Measurements from ENCODE around the gene RAB34. TPM values are rescaled to one million over a fixed set of nuclear protein-coding genes. Genes with fewer than 3 reads are reported as not detected.

The RAB34 gene
- total and polyA plus RNA-seq, 9 of the 15 experiments (the other 6 are each of a cell fraction or from before 2014, with no cell fraction given), result 0.07 to 3.8 (median 0.46) TPM; not detected in 1

- peak in 1 of 2 experiments; percentile 28 for TF ChIP-seq AFF1 (IDR thresholded peaks at IDR 0.05; ENCODE audit: low read depth in 1 of 2, partially characterized antibody in 2 of 2)
- TF ChIP-seq ZNF41 (CRISPR knock-in tag; conservative IDR thresholded peaks at IDR 0.05), result no peak
- TF ChIP-seq TAF15 (IDR thresholded peaks at IDR 0.05; ENCODE audit: low read depth, low read length), result no peak
- no peak for TF ChIP-seq RBM25 (IDR thresholded peaks at IDR 0.05; ENCODE audit: low read depth, low read length, severe bottlenecking)
- TF ChIP-seq, protein P1, sequence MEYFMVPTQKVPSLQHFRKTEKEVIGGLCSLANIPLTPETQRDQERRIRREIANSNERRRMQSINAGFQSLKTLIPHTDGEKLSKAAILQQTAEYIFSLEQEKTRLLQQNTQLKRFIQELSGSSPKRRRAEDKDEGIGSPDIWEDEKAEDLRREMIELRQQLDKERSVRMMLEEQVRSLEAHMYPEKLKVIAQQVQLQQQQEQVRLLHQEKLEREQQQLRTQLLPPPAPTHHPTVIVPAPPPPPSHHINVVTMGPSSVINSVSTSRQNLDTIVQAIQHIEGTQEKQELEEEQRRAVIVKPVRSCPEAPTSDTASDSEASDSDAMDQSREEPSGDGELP (CRISPR knock-in tag; IDR thresholded peaks at IDR 0.05; ENCODE audit: borderline replicate concordance), result peak; percentile 99
- TF ChIP-seq BCL6 (CRISPR knock-in tag; IDR thresholded peaks at IDR 0.05), result no peak
- peak; percentile 68; the same call in 1 of the 2 replicates for TF ChIP-seq ZNF263 (CRISPR knock-in tag; IDR thresholded peaks at IDR 0.05; ENCODE audit: borderline replicate concordance)
- TF ChIP-seq, protein P2, sequence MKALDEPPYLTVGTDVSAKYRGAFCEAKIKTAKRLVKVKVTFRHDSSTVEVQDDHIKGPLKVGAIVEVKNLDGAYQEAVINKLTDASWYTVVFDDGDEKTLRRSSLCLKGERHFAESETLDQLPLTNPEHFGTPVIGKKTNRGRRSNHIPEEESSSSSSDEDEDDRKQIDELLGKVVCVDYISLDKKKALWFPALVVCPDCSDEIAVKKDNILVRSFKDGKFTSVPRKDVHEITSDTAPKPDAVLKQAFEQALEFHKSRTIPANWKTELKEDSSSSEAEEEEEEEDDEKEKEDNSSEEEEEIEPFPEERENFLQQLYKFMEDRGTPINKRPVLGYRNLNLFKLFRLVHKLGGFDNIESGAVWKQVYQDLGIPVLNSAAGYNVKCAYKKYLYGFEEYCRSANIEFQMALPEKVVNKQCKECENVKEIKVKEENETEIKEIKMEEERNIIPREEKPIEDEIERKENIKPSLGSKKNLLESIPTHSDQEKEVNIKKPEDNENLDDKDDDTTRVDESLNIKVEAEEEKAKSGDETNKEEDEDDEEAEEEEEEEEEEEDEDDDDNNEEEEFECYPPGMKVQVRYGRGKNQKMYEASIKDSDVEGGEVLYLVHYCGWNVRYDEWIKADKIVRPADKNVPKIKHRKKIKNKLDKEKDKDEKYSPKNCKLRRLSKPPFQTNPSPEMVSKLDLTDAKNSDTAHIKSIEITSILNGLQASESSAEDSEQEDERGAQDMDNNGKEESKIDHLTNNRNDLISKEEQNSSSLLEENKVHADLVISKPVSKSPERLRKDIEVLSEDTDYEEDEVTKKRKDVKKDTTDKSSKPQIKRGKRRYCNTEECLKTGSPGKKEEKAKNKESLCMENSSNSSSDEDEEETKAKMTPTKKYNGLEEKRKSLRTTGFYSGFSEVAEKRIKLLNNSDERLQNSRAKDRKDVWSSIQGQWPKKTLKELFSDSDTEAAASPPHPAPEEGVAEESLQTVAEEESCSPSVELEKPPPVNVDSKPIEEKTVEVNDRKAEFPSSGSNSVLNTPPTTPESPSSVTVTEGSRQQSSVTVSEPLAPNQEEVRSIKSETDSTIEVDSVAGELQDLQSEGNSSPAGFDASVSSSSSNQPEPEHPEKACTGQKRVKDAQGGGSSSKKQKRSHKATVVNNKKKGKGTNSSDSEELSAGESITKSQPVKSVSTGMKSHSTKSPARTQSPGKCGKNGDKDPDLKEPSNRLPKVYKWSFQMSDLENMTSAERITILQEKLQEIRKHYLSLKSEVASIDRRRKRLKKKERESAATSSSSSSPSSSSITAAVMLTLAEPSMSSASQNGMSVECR (CRISPR knock-in tag; IDR thresholded peaks at IDR 0.05), result peak; percentile 98
- peak in 1 of 2 experiments; percentile 87; a peak in 1 of 4 replicates for TF ChIP-seq KDM4B (IDR thresholded peaks at IDR 0.05; ENCODE audit: borderline replicate concordance in 2 of 2, low read depth in 1 of 2)
- no peak for TF ChIP-seq TOE1 (IDR thresholded peaks at IDR 0.05; ENCODE audit: borderline replicate concordance)
- no peak; the same call in 1 of the 2 replicates for TF ChIP-seq TOE1 (CRISPR knock-in tag; IDR thresholded peaks at IDR 0.05; ENCODE audit: borderline replicate concordance, low read depth)
- TF ChIP-seq MAFK (IDR thresholded peaks at IDR 0.05; ENCODE audit: low read length), result no peak
- peak; percentile 17; the same call in 1 of the 2 replicates for TF ChIP-seq CREB3L1 (IDR thresholded peaks at IDR 0.05; ENCODE audit: borderline replicate concordance, low read depth)
Observed at GRCh38 chr17:28726627-28727491, 9.2 kb upstream of the RAB34 start (continued).
